ENCODE data around the gene IPO4.

IPO4 gene

DNA sequence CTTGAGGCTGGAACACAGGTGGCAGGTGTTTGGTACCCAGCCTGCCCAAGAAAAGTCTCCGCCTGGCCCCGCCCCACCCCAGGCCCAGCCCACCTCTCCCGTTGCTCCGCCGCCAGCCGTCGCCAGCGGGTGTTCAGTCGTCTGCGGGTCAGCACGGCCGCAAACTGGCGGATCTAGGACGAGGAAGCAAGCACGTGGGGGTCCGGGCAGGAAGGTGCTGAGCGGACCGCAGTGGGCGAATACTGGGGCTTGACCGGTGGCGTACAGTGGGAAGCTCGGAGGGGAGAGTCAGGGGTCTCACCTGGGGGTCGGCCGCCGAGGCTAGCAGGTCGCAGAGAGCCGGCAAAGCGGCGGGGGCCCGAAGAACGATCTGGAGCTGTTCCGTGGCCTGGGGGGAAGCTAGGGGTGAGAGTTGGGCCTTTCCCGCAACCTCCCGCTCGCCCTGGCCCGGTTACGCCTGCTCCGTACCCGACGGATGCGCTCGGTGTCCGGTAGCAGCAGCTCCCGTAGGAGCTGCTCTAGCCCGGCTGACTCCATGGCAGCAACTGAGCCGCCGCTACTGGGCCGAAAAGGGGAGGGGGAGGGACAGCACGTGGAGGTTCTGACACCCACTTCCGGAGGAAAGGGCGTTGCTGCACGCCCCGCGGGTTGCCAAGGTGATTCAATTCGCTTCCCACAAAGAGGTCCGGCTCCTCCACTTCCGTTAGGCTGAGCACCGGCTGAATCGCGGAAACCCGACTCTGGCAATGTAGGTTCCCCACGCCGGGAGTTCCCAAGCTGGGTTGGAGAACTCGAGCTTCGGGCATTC, at the start of gene IPO4:
TSS of gene IPO4 (minus strand) at position 566 of the 808 bp plus-strand sequence. CDS start at position 537, 29 bp downstream.
- DNase-seq (ENCODE audit: low read depth, low spot score), result peak; percentile 92
- Histone ChIP-seq H3K9ac (ENCODE audit: insufficient read length, low read depth) (peak within 1 kb of the TSS; percentile 91), H3K4me3 (ENCODE audit: insufficient read length, low read depth) (peak within 1 kb of the TSS; percentile 86), H3K36me3 (ENCODE audit: insufficient read depth, insufficient read length, low read length) (peaks cover 74% of the 10 kb centered on the region), H3K9me3 (ENCODE audit: insufficient read depth, low read length) (no peaks in the 10 kb centered on the region), H3K27me3 (ENCODE audit: insufficient read depth, insufficient read length) (no peaks in the 10 kb centered on the region), H3K4me1 (ENCODE audit: insufficient read depth, insufficient read length) (peaks cover 2% of the 10 kb centered on the region)
- TF ChIP-seq YY1 (IDR thresholded peaks at IDR 0.05; ENCODE audit: insufficient read depth, insufficient read length), result peak; percentile 39
- TF ChIP-seq ZNF274 (IDR thresholded peaks at IDR 0.05; ENCODE audit: low read depth, low read length), result no peak

DNA sequence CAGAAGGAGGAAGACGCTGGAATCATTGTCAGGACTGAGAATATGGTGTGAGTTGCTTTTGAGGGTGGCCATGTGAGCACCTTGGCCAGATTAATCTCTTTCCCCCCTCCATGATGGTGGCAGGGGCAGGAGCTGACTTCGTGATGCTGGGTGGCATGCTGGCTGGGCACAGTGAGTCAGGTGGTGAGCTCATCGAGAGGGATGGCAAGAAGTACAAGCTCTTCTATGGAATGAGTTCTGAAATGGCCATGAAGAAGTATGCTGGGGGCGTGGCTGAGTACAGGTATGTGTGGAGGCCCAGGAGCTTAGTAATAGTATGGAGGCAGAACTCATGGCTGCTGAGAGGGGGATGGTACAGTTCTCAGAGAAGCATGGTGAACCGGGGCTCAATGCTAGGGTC, 49.5 kb upstream of the IPO4 start:
- TF ChIP-seq YY1 (IDR thresholded peaks at IDR 0.05; ENCODE audit: insufficient read depth, insufficient read length) (no peak), SUZ12 (IDR thresholded peaks at IDR 0.05; ENCODE audit: extremely low read depth, insufficient read depth, insufficient read length) (no peak), ZNF274 (IDR thresholded peaks at IDR 0.05; ENCODE audit: low read depth, low read length) (no peak)
- H3K27me3 ChIP-seq (ENCODE audit: insufficient read depth, insufficient read length), result no peaks in the 10 kb centered on the region
- H3K9ac ChIP-seq (ENCODE audit: insufficient read length, low read depth), result no peak overlapping the region
- H3K9me3 ChIP-seq (ENCODE audit: insufficient read depth, low read length), result no peaks in the 10 kb centered on the region
- H3K4me1 ChIP-seq (ENCODE audit: insufficient read depth, insufficient read length), result no peaks in the 10 kb centered on the region
- no peak for DNase-seq (ENCODE audit: low read depth, low spot score)
- H3K4me3 ChIP-seq (ENCODE audit: insufficient read length, low read depth), result no peak overlapping the region
- H3K36me3 ChIP-seq (ENCODE audit: insufficient read depth, insufficient read length, low read length), result peaks cover 75% of the 10 kb centered on the region

GRCh38 chr14:24237463-24237955, 48.9 kb upstream of the IPO4 start:
- no peaks in the 10 kb centered on the region for H3K4me1 ChIP-seq (ENCODE audit: insufficient read depth, insufficient read length)
- peaks cover 75% of the 10 kb centered on the region for H3K36me3 ChIP-seq (ENCODE audit: insufficient read depth, insufficient read length, low read length)
- no peak for DNase-seq (ENCODE audit: low read depth, low spot score)
- no peaks in the 10 kb centered on the region for H3K27me3 ChIP-seq (ENCODE audit: insufficient read depth, insufficient read length)
- H3K9ac ChIP-seq (ENCODE audit: insufficient read length, low read depth), result no peak overlapping the region
- TF ChIP-seq SUZ12 (IDR thresholded peaks at IDR 0.05; ENCODE audit: extremely low read depth, insufficient read depth, insufficient read length) (no peak), ZNF274 (IDR thresholded peaks at IDR 0.05; ENCODE audit: low read depth, low read length) (no peak), YY1 (IDR thresholded peaks at IDR 0.05; ENCODE audit: insufficient read depth, insufficient read length) (no peak)
- H3K9me3 ChIP-seq (ENCODE audit: insufficient read depth, low read length), result no peaks in the 10 kb centered on the region
- H3K4me3 ChIP-seq (ENCODE audit: insufficient read length, low read depth), result no peak overlapping the region

GRCh38 chr14:24236689-24237462, 48.3 kb upstream of the IPO4 start:
- no peak for DNase-seq (ENCODE audit: low read depth, low spot score)
- TF ChIP-seq SUZ12 (IDR thresholded peaks at IDR 0.05; ENCODE audit: extremely low read depth, insufficient read depth, insufficient read length) (no peak), YY1 (IDR thresholded peaks at IDR 0.05; ENCODE audit: insufficient read depth, insufficient read length) (no peak), ZNF274 (IDR thresholded peaks at IDR 0.05; ENCODE audit: low read depth, low read length) (no peak)
- H3K9me3 ChIP-seq (ENCODE audit: insufficient read depth, low read length), result no peaks in the 10 kb centered on the region
- peaks cover 75% of the 10 kb centered on the region for H3K36me3 ChIP-seq (ENCODE audit: insufficient read depth, insufficient read length, low read length)
- no peaks in the 10 kb centered on the region for H3K4me1 ChIP-seq (ENCODE audit: insufficient read depth, insufficient read length)
- H3K9ac ChIP-seq (ENCODE audit: insufficient read length, low read depth), result no peak overlapping the region
- H3K4me3 ChIP-seq (ENCODE audit: insufficient read length, low read depth), result no peak overlapping the region
- no peaks in the 10 kb centered on the region for H3K27me3 ChIP-seq (ENCODE audit: insufficient read depth, insufficient read length)

GRCh38 chr14:24235804-24236688, 47.4 kb upstream of the IPO4 start:
- Histone ChIP-seq H3K36me3 (ENCODE audit: insufficient read depth, insufficient read length, low read length) (peaks cover 71% of the 10 kb centered on the region), H3K4me1 (ENCODE audit: insufficient read depth, insufficient read length) (no peaks in the 10 kb centered on the region), H3K9ac (ENCODE audit: insufficient read length, low read depth) (no peak overlapping the region), H3K9me3 (ENCODE audit: insufficient read depth, low read length) (no peaks in the 10 kb centered on the region), H3K27me3 (ENCODE audit: insufficient read depth, insufficient read length) (no peaks in the 10 kb centered on the region), H3K4me3 (ENCODE audit: insufficient read length, low read depth) (no peak overlapping the region)
- DNase-seq (ENCODE audit: low read depth, low spot score), result no peak
- TF ChIP-seq SUZ12 (IDR thresholded peaks at IDR 0.05; ENCODE audit: extremely low read depth, insufficient read depth, insufficient read length), result no peak
- TF ChIP-seq ZNF274 (IDR thresholded peaks at IDR 0.05; ENCODE audit: low read depth, low read length), result no peak
- TF ChIP-seq YY1 (IDR thresholded peaks at IDR 0.05; ENCODE audit: insufficient read depth, insufficient read length), result no peak

GRCh38 chr14:24234095-24235005, 45.7 kb upstream of the IPO4 start:
- no peaks in the 10 kb centered on the region for H3K27me3 ChIP-seq (ENCODE audit: insufficient read depth, insufficient read length)
- H3K9ac ChIP-seq (ENCODE audit: insufficient read length, low read depth), result no peak overlapping the region
- TF ChIP-seq ZNF274 (IDR thresholded peaks at IDR 0.05; ENCODE audit: low read depth, low read length), result no peak
- no peak for DNase-seq (ENCODE audit: low read depth, low spot score)
- no peaks in the 10 kb centered on the region for H3K4me1 ChIP-seq (ENCODE audit: insufficient read depth, insufficient read length)
- H3K36me3 ChIP-seq (ENCODE audit: insufficient read depth, insufficient read length, low read length), result peaks cover 59% of the 10 kb centered on the region
- no peaks in the 10 kb centered on the region for H3K9me3 ChIP-seq (ENCODE audit: insufficient read depth, low read length)
- H3K4me3 ChIP-seq (ENCODE audit: insufficient read length, low read depth), result no peak overlapping the region
